Heart right ventricle (tissue), 16 donors: Measurements from ENCODE around the gene REM1. TPM values are rescaled to one million over a fixed set of nuclear protein-coding genes. Genes with fewer than 3 reads are reported as not detected.
A peak's percentile ranks its signal among the peaks of the same experiment; 100 is the strongest.

ENCODE experiments used
- ATAC-seq, 8 donors: fragments of 200-7000 bp; cut with Tn5 transposase; one replicate each; pipeline ENCODE4 v1.9.1; 2020; ENCODE audit warnings: mild to moderate bottlenecking in 8 of 8, moderate library complexity in 8 of 8, moderate number of reproducible peaks in 1 of 8
- DNase-seq, 2 donors: peaks; one replicate each; pipeline ENCODE4 v3.0.0-alpha.2; 2020
- H3K27ac ChIP-seq, 10 donors: fragments of 200-600 bp; sonication (generic) in 2 of 10; one replicate each; pipeline versions ENCODE4 v1.5.0 to v1.8.0; 2020 to 2022; ENCODE audit warnings: mild to moderate bottlenecking in 3 of 10
- H3K27me3 ChIP-seq, 7 donors: fragments of 200-600 bp; one replicate each; pipeline ENCODE4 v1.8.0; 2021 to 2022; ENCODE audit warnings: mild to moderate bottlenecking in 2 of 7
- H3K36me3 ChIP-seq, 9 donors: fragments of 200-600 bp; sonication (generic) in 1 of 9; one replicate each; pipeline versions ENCODE4 v1.5.0 to v1.8.0; 2020 to 2022; ENCODE audit warnings: mild to moderate bottlenecking in 2 of 9
- H3K4me1 ChIP-seq, 9 donors: fragments of 200-600 bp; sonication (generic) in 1 of 9; one replicate each; pipeline versions ENCODE4 v1.5.0 to v1.8.0; 2020 to 2022; ENCODE audit warnings: mild to moderate bottlenecking in 4 of 9
- H3K4me3 ChIP-seq, 10 donors: fragments of 200-600 bp; sonication (generic) in 2 of 10; one replicate each; pipeline versions ENCODE4 v1.5.0 to v1.8.0; 2020 to 2022; ENCODE audit warnings: mild to moderate bottlenecking in 7 of 10, moderate library complexity in 2 of 10
- H3K9me3 ChIP-seq, 11 donors: fragments of 200-600 bp in 10 of 11; sonication (generic) in 2 of 11; one replicate each; pipeline versions ENCODE4 v1.5.0 to v1.8.0; 2013 to 2022; ENCODE audit warnings: mild to moderate bottlenecking in 2 of 11, control low read depth in 1 of 11, moderate library complexity in 1 of 11
- WGBS, 2 donors: extraction: QIAGEN DNeasy Blood & Tissue Kit; methylation state at CpG; one replicate each; pipeline ENCODE4 v1.1.7; 2013; ENCODE audit warnings: inconsistent platforms in 1 of 2; 5-methylcytosine and 5-hydroxymethylcytosine counted together
- intact Hi-C, 10 donors: fragments of 100-400 bp; cut with DNase I; formaldehyde crosslinking; loops; one replicate each; pipeline versions ENCODE4 v1.11.1 to v1.14.2; 2022
- polyA plus RNA-seq, 2 donors: library from polyadenylated mRNA; stranded (reverse); fragments of 200-250 nt; gene quantifications; one replicate each; pipeline ENCODE4 v1.2.3, GENCODE V29; 2013
- total RNA-seq, 10 donors: library from RNA; stranded (reverse); fragmentation: NEBNext Ultra II Directional in 3 of 10; extraction: Animal tissue kit (Norgen Biotek cat#: 25700) in 3 of 10; gene quantifications; one replicate each; pipeline versions ENCODE4 v1.2.1 to v1.2.4, GENCODE V29; 2021 to 2023
- TF ChIP-seq, protein P1 (sequence below), 9 donors: fragments of 200-600 bp; sonication (generic) in 2 of 9; IDR thresholded peaks; one replicate each; pipeline versions ENCODE4 v1.5.0 to v1.8.0; 2021 to 2022; ENCODE audit warnings: antibody characterized with exemption in 9 of 9, mild to moderate bottlenecking in 5 of 9, moderate library complexity in 1 of 9
- donor health status: Arrhythmogenic right ventricular cardiomyopathy.
- donor health status: ischemic (EF 13 %, LVEDD 7.1; RV severe dilation, severe dysfunction).
- donor health status: healthy with polysubstance abuse.
- donor health status: DM: no; HTN: yes; CAD: no.
- donor health status: DM: no; HTN: no; CAD: no.
- donor health status: ischemic (EF 25% LVEDD 6.9; RV normal size, moderate dysfunction).
- donor health status: ischemic (EF 25% LVEDD 5.7; RV mildly dilated, moderate dysfunction).
- donor health status: healthy.
- donor health status: DM: yes; HTN: yes; CAD: no.
- donor health status: Ischemic cardiomyopathy.
- donor health status: ischemic (EF 35%, LVEDD 5.7; RV mildly dilated, moderate dysfunction).
- donor health status: nonischemic (EF 11% LVEDD 7.7; RV severe dilation, severe dysfunction).
- donor health status: DM: yes; HTN: yes; CAD: no.
- donor health status: PGD.
- donor health status: ischemic (EF 29% LVEDD 5.4; RV normal size, mild dysfunction).
- donor health status: nonischemic (EF 23%, LVEDD 6.1; RV moderate dilation, normal function).

The REM1 gene
- total and polyA plus RNA-seq, 12 donors: 0.60 to 7.2 (median 1.5) TPM

DNA sequence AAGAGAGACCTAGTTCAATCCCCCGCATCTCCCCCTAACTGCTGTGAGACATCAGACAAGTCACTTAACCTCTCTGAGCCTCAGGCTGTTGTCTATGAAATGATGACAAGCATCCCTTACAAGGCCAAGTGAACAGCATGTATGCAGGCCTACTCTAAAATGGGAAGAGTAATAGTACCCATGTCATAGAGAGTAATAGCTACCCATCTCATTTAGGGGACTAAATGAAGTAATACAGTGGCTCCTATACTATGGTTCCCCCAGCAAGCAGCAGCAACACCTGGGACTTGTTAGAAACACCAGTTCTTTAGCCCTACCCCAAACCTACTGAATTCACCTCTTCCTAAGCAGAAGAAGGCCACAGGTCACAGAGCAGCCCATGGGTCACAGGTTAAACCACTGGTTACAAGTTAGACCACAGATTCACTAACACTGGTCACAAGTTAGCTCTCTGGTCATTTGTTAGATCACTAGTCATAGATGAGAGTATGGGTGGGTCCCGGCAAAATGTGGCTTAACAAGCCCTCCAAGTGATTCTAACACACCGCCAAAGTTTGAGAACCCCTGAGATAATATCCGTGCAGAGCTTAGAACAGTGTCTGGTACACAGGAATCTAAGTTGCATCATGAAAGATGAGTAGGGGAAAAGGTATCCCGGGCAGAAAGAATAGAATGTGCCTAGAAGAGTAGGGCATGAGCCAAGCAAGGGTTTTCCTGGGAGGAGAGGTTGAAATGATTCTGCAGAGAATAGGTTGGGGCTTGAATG is 1.6 kb upstream of the REM1 start:
- peaks cover 0 to 31% (median 27%) of the 10 kb centered on the region in 7 donors for H3K27me3 ChIP-seq
- H3K27ac ChIP-seq: no peak overlapping the region
- H3K36me3 ChIP-seq: peaks cover 0 to 3% (median 0%) of the 10 kb centered on the region in 9 donors
- ATAC-seq (no peak), DNase-seq (no peak)
- H3K4me1 ChIP-seq: peaks cover 0 to 35% (median 10%) of the 10 kb centered on the region in 9 donors
- no peaks in the 10 kb centered on the region for H3K9me3 ChIP-seq
- TF ChIP-seq, protein P1, sequence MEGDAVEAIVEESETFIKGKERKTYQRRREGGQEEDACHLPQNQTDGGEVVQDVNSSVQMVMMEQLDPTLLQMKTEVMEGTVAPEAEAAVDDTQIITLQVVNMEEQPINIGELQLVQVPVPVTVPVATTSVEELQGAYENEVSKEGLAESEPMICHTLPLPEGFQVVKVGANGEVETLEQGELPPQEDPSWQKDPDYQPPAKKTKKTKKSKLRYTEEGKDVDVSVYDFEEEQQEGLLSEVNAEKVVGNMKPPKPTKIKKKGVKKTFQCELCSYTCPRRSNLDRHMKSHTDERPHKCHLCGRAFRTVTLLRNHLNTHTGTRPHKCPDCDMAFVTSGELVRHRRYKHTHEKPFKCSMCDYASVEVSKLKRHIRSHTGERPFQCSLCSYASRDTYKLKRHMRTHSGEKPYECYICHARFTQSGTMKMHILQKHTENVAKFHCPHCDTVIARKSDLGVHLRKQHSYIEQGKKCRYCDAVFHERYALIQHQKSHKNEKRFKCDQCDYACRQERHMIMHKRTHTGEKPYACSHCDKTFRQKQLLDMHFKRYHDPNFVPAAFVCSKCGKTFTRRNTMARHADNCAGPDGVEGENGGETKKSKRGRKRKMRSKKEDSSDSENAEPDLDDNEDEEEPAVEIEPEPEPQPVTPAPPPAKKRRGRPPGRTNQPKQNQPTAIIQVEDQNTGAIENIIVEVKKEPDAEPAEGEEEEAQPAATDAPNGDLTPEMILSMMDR (IDR thresholded peaks at IDR 0.05): no peak
- intact Hi-C loops: no loop called here
- 80 to 92% methylated on average over 5 of the region's 5 CpGs for WGBS, 2 donors
- H3K4me3 ChIP-seq: no peak overlapping the region

DNA sequence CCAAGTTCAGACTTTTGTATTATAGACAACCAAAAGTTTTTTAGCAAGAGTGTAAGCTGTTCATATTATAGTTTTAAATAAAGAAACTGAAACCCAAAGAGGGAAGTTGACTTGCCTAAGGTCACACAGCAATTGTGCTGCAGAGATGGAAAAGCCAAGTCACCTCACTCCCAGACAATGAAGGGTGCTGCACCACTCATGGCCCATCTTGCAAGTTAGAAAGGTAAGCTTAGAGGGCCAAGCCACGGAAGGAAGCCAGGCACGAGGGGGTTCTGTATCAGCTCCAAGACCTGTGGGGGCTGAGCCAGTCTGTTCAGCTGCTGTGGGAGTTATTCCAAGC is 1.0 kb upstream of the REM1 start:
- TF ChIP-seq, protein P1 (IDR thresholded peaks at IDR 0.05): no peak
- Histone ChIP-seq H3K36me3 (peaks cover 0 to 3% (median 0%) of the 10 kb centered on the region in 9 donors), H3K9me3 (no peaks in the 10 kb centered on the region), H3K4me1 (peaks cover 0 to 35% (median 10%) of the 10 kb centered on the region in 9 donors), H3K27me3 (peaks cover 0 to 31% (median 27%) of the 10 kb centered on the region in 7 donors), H3K27ac (peak overlapping the region in 5 of 10 donors; percentile 50 to 89 (median 83)), H3K4me3 (no peak overlapping the region)
- intact Hi-C loops: no loop called here
- ATAC-seq (no peak), DNase-seq (no peak)
- 71 to 74% methylated on average over 2 of the region's 2 CpGs for WGBS, 2 donors

DNA sequence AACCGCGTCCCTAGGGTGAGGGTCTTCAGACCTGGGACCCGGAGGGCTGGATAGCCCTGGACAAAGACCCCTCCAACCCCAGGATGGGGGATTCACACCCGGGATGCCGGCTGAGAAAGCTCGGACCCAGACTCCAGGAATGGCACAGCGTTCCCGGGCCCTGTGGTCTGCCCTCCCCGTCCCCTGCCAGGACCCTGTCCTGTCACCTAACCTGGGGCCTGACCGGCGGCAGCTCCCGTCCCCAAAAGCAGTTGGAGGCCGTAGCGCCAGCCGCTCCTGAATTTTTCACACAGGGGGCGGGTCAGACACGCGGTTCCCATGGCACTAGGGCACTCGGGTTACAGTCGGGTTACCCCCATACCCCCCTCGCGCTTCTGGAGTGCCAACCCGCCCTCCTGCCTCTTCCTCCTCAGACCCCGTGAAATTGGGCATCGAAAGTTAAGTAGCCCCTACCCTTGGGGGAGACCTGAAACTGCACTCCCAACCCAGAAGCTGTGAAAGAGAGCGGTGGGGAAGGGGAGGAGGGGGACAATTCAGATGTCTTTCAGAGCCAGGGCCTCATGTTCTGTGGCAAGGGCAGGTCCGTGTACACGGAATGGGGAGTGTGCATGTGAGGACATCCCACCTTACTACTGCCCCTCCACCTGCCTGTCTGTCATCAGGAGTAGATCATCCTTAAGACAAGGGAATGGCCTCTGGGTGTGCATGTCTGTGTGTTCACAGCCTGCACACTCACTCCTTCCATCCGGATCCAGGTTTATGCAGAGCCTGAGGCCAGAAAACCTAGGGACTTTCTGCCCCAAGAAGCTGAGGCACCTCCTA is 595 bp downstream of the REM1 start:
- intact Hi-C loops: no loop called here
- ATAC-seq (peak; percentile 19 to 60 (median 34)), DNase-seq (no peak)
- Histone ChIP-seq H3K4me1 (peaks cover 0 to 35% (median 10%) of the 10 kb centered on the region in 9 donors), H3K27ac (peak overlapping the region; percentile 50 to 89 (median 80)), H3K36me3 (peaks cover 0 to 3% (median 0%) of the 10 kb centered on the region in 9 donors), H3K4me3 (peak overlapping the region; percentile 36 to 70 (median 55)), H3K27me3 (peaks cover 0 to 31% (median 27%) of the 10 kb centered on the region in 7 donors), H3K9me3 (no peaks in the 10 kb centered on the region)
- TF ChIP-seq, protein P1 (IDR thresholded peaks at IDR 0.05): no peak
- 5% methylated on average over 29 of the region's 29 CpGs for WGBS, 2 donors

DNA sequence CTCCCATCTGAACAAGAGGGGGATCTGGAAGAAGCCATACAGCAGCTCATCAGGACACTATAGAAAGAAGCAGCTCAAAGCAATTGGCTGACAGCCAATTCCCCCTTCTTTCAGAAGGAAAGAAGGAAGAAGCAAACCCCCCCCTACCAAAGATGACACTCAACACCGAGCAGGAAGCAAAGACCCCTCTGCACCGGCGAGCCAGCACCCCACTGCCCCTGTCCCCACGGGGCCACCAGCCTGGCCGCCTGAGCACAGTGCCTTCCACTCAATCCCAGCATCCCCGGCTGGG is 1.2 kb downstream of the REM1 start:
- Histone ChIP-seq H3K27ac (peak overlapping the region in 7 of 10 donors; percentile 50 to 89 (median 81)), H3K36me3 (peaks cover 0 to 3% (median 0%) of the 10 kb centered on the region in 9 donors), H3K4me3 (peak overlapping the region; percentile 36 to 70 (median 55)), H3K27me3 (peaks cover 0 to 31% (median 27%) of the 10 kb centered on the region in 7 donors), H3K4me1 (peaks cover 0 to 35% (median 10%) of the 10 kb centered on the region in 9 donors), H3K9me3 (no peaks in the 10 kb centered on the region)
- TF ChIP-seq, protein P1 (IDR thresholded peaks at IDR 0.05): no peak
- intact Hi-C loops: no loop called here
- DNase-seq (no peak), ATAC-seq (no peak)
- 50 to 59% methylated on average over 6 of the region's 6 CpGs for WGBS, 2 donors
